GM18498 (cell line): ENCODE data around the gene RNU6-8.
A peak's percentile ranks its signal among the peaks of the same experiment; 100 is the strongest.

Experiments used
- ATAC-seq: cut with Tn5 transposase; IDR thresholded peaks from one replicate; pipeline ENCODE4 v1.9.1; 2021; ENCODE audit warnings: mild to moderate bottlenecking, moderate library complexity; ENCODE audit not compliant: unreplicated experiment

The RNU6-8 gene

GRCh38 chr14:32205554-32205953 lies 2.5 kb upstream of the RNU6-8 start:
- no peak for ATAC-seq

- no peak for ATAC-seq
Measured at GRCh38 chr14:32203928-32204357, 874 bp upstream of the RNU6-8 start.

GRCh38 chr14:32202491-32202997 lies 525 bp downstream of the RNU6-8 start:
- no peak for ATAC-seq

- no peak for ATAC-seq
Measured at GRCh38 chr14:32201816-32202490, 1.1 kb downstream of the RNU6-8 start, which contains the start of gene RNU6-7. RNU6-7 (plus strand) TSS chr14:32202045.

- peak; percentile 55 for ATAC-seq
Measured at GRCh38 chr14:32201193-32201815, 1.8 kb downstream of the RNU6-8 start.

- ATAC-seq, result no peak
Measured at GRCh38 chr14:32200368-32201192, 2.5 kb downstream of the RNU6-8 start.

GRCh38 chr14:32197919-32198318 lies 5.2 kb downstream of the RNU6-8 start:
- peak; percentile 47 for ATAC-seq

- no peak for ATAC-seq
Measured at GRCh38 chr14:32195636-32196035, 7.4 kb downstream of the RNU6-8 start.

- ATAC-seq, result no peak
Measured at GRCh38 chr14:32193532-32193931, 9.5 kb downstream of the RNU6-8 start.

GRCh38 chr14:32192712-32193373 lies 10.2 kb downstream of the RNU6-8 start:
- no peak for ATAC-seq

GRCh38 chr14:32190673-32191072 lies 12.4 kb downstream of the RNU6-8 start:
- ATAC-seq, result no peak

GRCh38 chr14:32189811-32190210 lies 13.3 kb downstream of the RNU6-8 start:
- ATAC-seq, result no peak

GRCh38 chr14:32186248-32186647 lies 16.8 kb downstream of the RNU6-8 start:
- ATAC-seq, result peak; percentile 74

- ATAC-seq, result no peak
Measured at GRCh38 chr14:32185097-32185496, 18.0 kb downstream of the RNU6-8 start.

- ATAC-seq, result no peak
Measured at GRCh38 chr14:32183151-32184058, 19.7 kb downstream of the RNU6-8 start.

- ATAC-seq, result no peak
Measured at GRCh38 chr14:32171469-32171868, 31.6 kb downstream of the RNU6-8 start.

GRCh38 chr14:32169191-32169590 lies 33.9 kb downstream of the RNU6-8 start:
- no peak for ATAC-seq

- ATAC-seq, result no peak
Measured at GRCh38 chr14:32167907-32168306, 35.2 kb downstream of the RNU6-8 start.

- no peak for ATAC-seq
Measured at GRCh38 chr14:32166924-32167323, 36.1 kb downstream of the RNU6-8 start.

GRCh38 chr14:32166029-32166428 lies 37.0 kb downstream of the RNU6-8 start:
- ATAC-seq, result no peak
